Natural killer cell (primary cell): ENCODE measurements around the gene TASOR2. TPM values are rescaled to one million over a fixed set of nuclear protein-coding genes. Genes with fewer than 3 reads are reported as not detected.

Experiments used
- ATAC-seq, 3 donors: fragments of 150-1000 bp in 2 of 3; fragments of 200-7000 bp in 1 of 3; cut with Tn5 transposase; 1 replicate in 1 of 3; 2 replicates in 2 of 3; pipeline ENCODE4 v1.10.0; 2021; ENCODE audit warnings: mild to moderate bottlenecking in 2 of 3, moderate library complexity in 2 of 3
- DNase-seq, 2 donors: peaks; one replicate each; pipeline versions ENCODE4 v3.0.0 to v3.0.0-alpha.2; 2013 to 2021; ENCODE audit warnings: mixed read lengths in 1 of 2
- H3K27ac ChIP-seq: one replicate; pipeline ENCODE4 v1.5.1; 2013; ENCODE audit warnings: mild to moderate bottlenecking, low read length
- H3K27me3 ChIP-seq: one replicate; pipeline ENCODE4 v1.6.1; 2013; ENCODE audit warnings: low read length; ENCODE audit not compliant: control insufficient read depth, insufficient read depth
- H3K36me3 ChIP-seq: one replicate; pipeline ENCODE4 v1.6.1; 2013; ENCODE audit warnings: low read length; ENCODE audit not compliant: control insufficient read depth, insufficient read depth
- H3K4me1 ChIP-seq: one replicate; pipeline ENCODE4 v1.6.1; 2013; ENCODE audit warnings: low read length; ENCODE audit not compliant: control insufficient read depth, insufficient read depth
- H3K4me3 ChIP-seq: one replicate; pipeline ENCODE4 v1.5.1; 2013; ENCODE audit warnings: low read length
- H3K9me3 ChIP-seq: one replicate; pipeline ENCODE4 v1.6.1; 2013; ENCODE audit warnings: low read length; ENCODE audit not compliant: control insufficient read depth, insufficient read depth
- H3K27ac Mint-ChIP-seq, 2 donors: one replicate each; pipeline ENCODE4 v1.8.0; 2022; ENCODE audit warnings: mild to moderate bottlenecking in 2 of 2, mixed read lengths in 2 of 2, moderate library complexity in 1 of 2
- H3K27me3 Mint-ChIP-seq, 2 donors: one replicate each; pipeline ENCODE4 v1.8.0; 2022; ENCODE audit warnings: low read depth in 2 of 2, mixed read lengths in 2 of 2
- H3K36me3 Mint-ChIP-seq: one replicate; pipeline ENCODE4 v1.8.0; 2022; ENCODE audit warnings: mixed read lengths
- H3K4me1 Mint-ChIP-seq, 2 donors: one replicate each; pipeline ENCODE4 v1.8.0; 2022; ENCODE audit warnings: mixed read lengths in 2 of 2
- H3K4me3 Mint-ChIP-seq: one replicate; pipeline ENCODE4 v1.8.0; 2022; ENCODE audit warnings: mild to moderate bottlenecking, moderate library complexity, mixed read lengths
- H3K9me3 Mint-ChIP-seq, 2 donors: one replicate each; pipeline ENCODE4 v1.8.0; 2022; ENCODE audit warnings: mixed read lengths in 2 of 2
- WGBS: methylation state at CpG from one replicate; pipeline ENCODE4 v1.1.7; 2013; ENCODE audit warnings: missing lambda C conversion rate; ENCODE audit not compliant: insufficient coverage; 5-methylcytosine and 5-hydroxymethylcytosine counted together
- intact Hi-C: fragments of 100-400 bp; cut with micrococcal nuclease; formaldehyde crosslinking; loops from one replicate; pipeline ENCODE4 v1.14.2; 2022
- total RNA-seq, 4 donors: library from RNA; stranded (reverse); fragments of 120-200 nt in 1 of 4; gene quantifications; one replicate each; pipeline versions ENCODE4 v1.2.3 to v1.2.4, GENCODE V29; 2013 to 2022
- TF ChIP-seq, protein P1 (sequence below): fragments of 200-600 bp; IDR thresholded peaks from one replicate; pipeline ENCODE4 v1.8.0; 2022; ENCODE audit warnings: antibody characterized with exemption

The TASOR2 gene
- total RNA-seq, 3 donors from 2014 or later (not counting 1 experiment from before 2014, with no cell fraction given), result 64.4 to 88.7 (median 66.4) TPM

DNA sequence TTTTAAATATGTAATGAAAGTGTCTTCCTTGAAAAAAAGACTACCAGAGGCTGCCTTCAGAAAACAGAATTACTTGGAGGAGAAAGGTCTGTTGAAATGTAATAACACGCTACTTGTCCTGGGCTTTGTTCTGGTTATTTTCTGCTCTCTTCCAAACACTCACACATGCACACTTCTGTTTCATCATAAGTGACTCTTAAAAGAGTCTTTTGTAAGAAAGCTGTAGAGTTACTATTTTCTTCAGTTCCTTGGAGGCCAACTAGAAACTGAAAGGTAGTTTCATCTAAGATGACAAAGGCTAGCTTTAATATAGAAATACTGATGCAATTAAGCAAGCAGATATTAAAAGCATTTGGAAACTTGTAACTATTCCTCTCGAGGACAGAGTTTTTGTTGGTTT is 39.1 kb downstream of the TASOR2 start:
- intact Hi-C loops, result no loop called here
- TF ChIP-seq, protein P1, sequence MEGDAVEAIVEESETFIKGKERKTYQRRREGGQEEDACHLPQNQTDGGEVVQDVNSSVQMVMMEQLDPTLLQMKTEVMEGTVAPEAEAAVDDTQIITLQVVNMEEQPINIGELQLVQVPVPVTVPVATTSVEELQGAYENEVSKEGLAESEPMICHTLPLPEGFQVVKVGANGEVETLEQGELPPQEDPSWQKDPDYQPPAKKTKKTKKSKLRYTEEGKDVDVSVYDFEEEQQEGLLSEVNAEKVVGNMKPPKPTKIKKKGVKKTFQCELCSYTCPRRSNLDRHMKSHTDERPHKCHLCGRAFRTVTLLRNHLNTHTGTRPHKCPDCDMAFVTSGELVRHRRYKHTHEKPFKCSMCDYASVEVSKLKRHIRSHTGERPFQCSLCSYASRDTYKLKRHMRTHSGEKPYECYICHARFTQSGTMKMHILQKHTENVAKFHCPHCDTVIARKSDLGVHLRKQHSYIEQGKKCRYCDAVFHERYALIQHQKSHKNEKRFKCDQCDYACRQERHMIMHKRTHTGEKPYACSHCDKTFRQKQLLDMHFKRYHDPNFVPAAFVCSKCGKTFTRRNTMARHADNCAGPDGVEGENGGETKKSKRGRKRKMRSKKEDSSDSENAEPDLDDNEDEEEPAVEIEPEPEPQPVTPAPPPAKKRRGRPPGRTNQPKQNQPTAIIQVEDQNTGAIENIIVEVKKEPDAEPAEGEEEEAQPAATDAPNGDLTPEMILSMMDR, result no peak
- Mint-ChIP-seq H3K36me3 (peaks cover 6% of the 10 kb centered on the region), H3K27me3 (no peaks in the 10 kb centered on the region), H3K27ac (no peak overlapping the region), H3K4me1 (peaks cover 0 to 10% of the 10 kb centered on the region in 2 donors), H3K4me3 (no peak overlapping the region), H3K9me3 (no peaks in the 10 kb centered on the region)
- no peaks in the 10 kb centered on the region for H3K4me1 ChIP-seq
- no peak overlapping the region for H3K4me3 ChIP-seq
- H3K27me3 ChIP-seq, result no peaks in the 10 kb centered on the region
- no peak for DNase-seq
- H3K27ac ChIP-seq, result no peak overlapping the region
- H3K36me3 ChIP-seq, result peaks cover 49% of the 10 kb centered on the region
- no peak for ATAC-seq
- H3K9me3 ChIP-seq, result no peaks in the 10 kb centered on the region
- 75% methylated on average over 1 of the region's 2 CpGs for WGBS

DNA sequence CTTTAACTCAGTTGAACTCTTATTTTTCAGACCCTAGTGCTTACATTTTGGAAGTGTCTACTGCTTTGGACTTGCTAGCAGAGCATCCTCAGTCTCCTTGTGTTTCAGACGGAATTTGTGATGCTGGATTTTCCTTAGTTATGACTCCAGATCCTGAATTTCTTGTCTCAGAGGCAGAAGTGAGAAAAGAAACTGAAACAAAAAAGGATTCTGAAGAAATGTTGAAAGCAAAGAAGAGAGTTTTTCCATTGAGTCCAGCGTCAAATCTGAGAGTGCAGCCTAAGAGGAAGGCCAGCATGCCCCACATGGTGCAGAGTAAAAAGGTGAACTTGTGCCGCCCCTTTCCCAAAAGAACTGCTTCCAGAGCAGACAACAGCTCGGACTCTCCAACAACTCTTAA is 46.1 kb downstream of the TASOR2 start:
- no peaks in the 10 kb centered on the region for H3K9me3 Mint-ChIP-seq
- no peak overlapping the region for H3K27ac Mint-ChIP-seq

DNA sequence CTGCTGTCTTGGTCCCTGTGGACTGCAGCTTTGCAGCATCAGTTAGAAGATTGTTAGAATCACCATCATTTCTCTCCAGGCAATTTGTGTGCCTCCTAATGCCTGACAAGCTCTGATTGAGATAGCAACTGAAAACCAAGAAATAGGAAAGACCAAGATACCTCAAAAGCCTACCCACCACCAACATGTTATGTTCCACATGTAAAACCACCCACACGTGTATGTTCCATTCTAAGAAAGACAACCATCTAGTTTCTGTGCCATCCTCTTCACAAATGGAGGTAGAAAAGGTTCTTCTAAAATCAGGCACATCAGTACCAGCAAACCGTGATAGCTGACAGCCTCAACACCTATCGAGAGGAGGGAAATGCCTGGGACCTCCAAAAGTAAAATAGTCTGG is 46.9 kb downstream of the TASOR2 start:
- no peak overlapping the region for H3K4me3 Mint-ChIP-seq
- peak overlapping the region; percentile 17 to 21 for H3K27ac Mint-ChIP-seq
- Histone ChIP-seq H3K4me3 (no peak overlapping the region), H3K27ac (no peak overlapping the region), H3K27me3 (no peaks in the 10 kb centered on the region), H3K36me3 (peaks cover 54% of the 10 kb centered on the region), H3K9me3 (no peaks in the 10 kb centered on the region), H3K4me1 (no peaks in the 10 kb centered on the region)
- H3K27me3 Mint-ChIP-seq, result no peaks in the 10 kb centered on the region
- no peaks in the 10 kb centered on the region for H3K4me1 Mint-ChIP-seq
- no peak for ATAC-seq
- WGBS, result 92% methylated on average over 3 of the region's 3 CpGs
- no peaks in the 10 kb centered on the region for H3K9me3 Mint-ChIP-seq
- peaks cover 22% of the 10 kb centered on the region for H3K36me3 Mint-ChIP-seq
- TF ChIP-seq, protein P1, result no peak
- intact Hi-C loops, result no loop called here
- DNase-seq, result no peak

More for the DNA sequence above, 46.1 kb downstream of the TASOR2 start:
- intact Hi-C loops, result no loop called here
- no peaks in the 10 kb centered on the region for H3K9me3 ChIP-seq
- DNase-seq (no peak), ATAC-seq (no peak)
- no peaks in the 10 kb centered on the region for H3K4me1 ChIP-seq
- H3K27me3 ChIP-seq, result no peaks in the 10 kb centered on the region
- no peaks in the 10 kb centered on the region for H3K27me3 Mint-ChIP-seq
- H3K36me3 ChIP-seq, result peaks cover 60% of the 10 kb centered on the region
- TF ChIP-seq, protein P1, result no peak
- no peaks in the 10 kb centered on the region for H3K4me1 Mint-ChIP-seq
- WGBS, result 93% methylated on average over 4 of the region's 4 CpGs
- H3K4me3 ChIP-seq, result no peak overlapping the region
- H3K36me3 Mint-ChIP-seq, result peaks cover 22% of the 10 kb centered on the region
- no peak overlapping the region for H3K4me3 Mint-ChIP-seq
- H3K27ac ChIP-seq, result no peak overlapping the region

- H3K4me3 Mint-ChIP-seq, result no peak overlapping the region
- Histone ChIP-seq H3K4me1 (no peaks in the 10 kb centered on the region), H3K36me3 (peaks cover 50% of the 10 kb centered on the region), H3K27me3 (no peaks in the 10 kb centered on the region), H3K4me3 (no peak overlapping the region), H3K27ac (no peak overlapping the region), H3K9me3 (no peaks in the 10 kb centered on the region)
- 99% methylated on average over 4 of the region's 4 CpGs for WGBS
- TF ChIP-seq, protein P1, result no peak
- peaks cover 21% of the 10 kb centered on the region for H3K36me3 Mint-ChIP-seq
- no peaks in the 10 kb centered on the region for H3K9me3 Mint-ChIP-seq
- no peak for DNase-seq
- intact Hi-C loops, result no loop called here
- H3K4me1 Mint-ChIP-seq, result no peaks in the 10 kb centered on the region
- no peaks in the 10 kb centered on the region for H3K27me3 Mint-ChIP-seq
- ATAC-seq, result no peak
- H3K27ac Mint-ChIP-seq, result peak overlapping the region; percentile 17 to 21
Measured at GRCh38 chr10:5732141-5732540, 47.5 kb downstream of the TASOR2 start.
